Naive thymus-derived CD4-positive, alpha-beta T cell (primary cell): ENCODE data around the gene SMC3. TPM values are rescaled to one million over a fixed set of nuclear protein-coding genes. Genes with fewer than 3 reads are reported as not detected.
A peak's percentile ranks its signal among the peaks of the same experiment; 100 is the strongest.

Experiments used
- ATAC-seq: fragments of 150-1000 bp; cut with Tn5 transposase; 2 replicates; pipeline ENCODE4 v1.10.0; 2021; ENCODE audit warnings: mild to moderate bottlenecking, moderate library complexity
- CTCF ChIA-PET: fragments of 350-600 bp; sonication (Branson Sonifier 250); formaldehyde crosslinking; loops from one replicate; lab custom pipeline; 2021; ENCODE audit warnings: antibody characterized with exemption; lab: Charles Lee
- POLR2A ChIA-PET: fragments of 350-600 bp; sonication (Branson Sonifier 250); formaldehyde crosslinking; loops from one replicate; lab custom pipeline; 2021; ENCODE audit warnings: antibody characterized with exemption, inconsistent platforms; lab: Charles Lee
- DNase-seq, 9 donors: peaks; one replicate each; pipeline versions ENCODE4 v3.0.0 to v3.0.0-alpha.2; 2020 to 2022; ENCODE audit warnings: mixed read lengths in 1 of 9
- H3K27ac ChIP-seq: one replicate; pipeline ENCODE4 v1.7.0; 2013; ENCODE audit warnings: mild to moderate bottlenecking, low read depth, low read length, moderate library complexity
- H3K27me3 ChIP-seq, 2 donors: one replicate each; pipeline ENCODE4 v1.7.0; 2013; ENCODE audit warnings: low read length in 2 of 2, mild to moderate bottlenecking in 2 of 2, moderate library complexity in 2 of 2; ENCODE audit not compliant: control insufficient read depth in 2 of 2, insufficient read depth in 2 of 2
- H3K36me3 ChIP-seq, 3 experiments: 1 replicate in 2 of 3; 2 replicates in 1 of 3; pipeline ENCODE4 v1.7.0; 2013; ENCODE audit warnings: low read length in 3 of 3, mild to moderate bottlenecking in 3 of 3, moderate library complexity in 1 of 3; ENCODE audit not compliant: insufficient read depth in 3 of 3, control insufficient read depth in 2 of 3
- H3K4me1 ChIP-seq, 2 donors: one replicate each; pipeline ENCODE4 v1.7.0; 2013; ENCODE audit warnings: low read length in 2 of 2, mild to moderate bottlenecking in 2 of 2, moderate library complexity in 1 of 2; ENCODE audit not compliant: control insufficient read depth in 2 of 2, insufficient read depth in 2 of 2
- H3K4me3 ChIP-seq: 2 replicates; pipeline ENCODE4 v1.7.0; 2013; ENCODE audit warnings: mild to moderate bottlenecking, low read length
- H3K9me3 ChIP-seq, 3 experiments: 1 replicate in 2 of 3; 2 replicates in 1 of 3; pipeline ENCODE4 v1.7.0; 2013; ENCODE audit warnings: low read length in 3 of 3; ENCODE audit not compliant: control insufficient read depth in 2 of 3
- H3K27ac Mint-ChIP-seq, 9 donors: one replicate each; pipeline ENCODE4 v1.8.0; 2020 to 2022; ENCODE audit warnings: mixed read lengths in 9 of 9, mild to moderate bottlenecking in 8 of 9, moderate library complexity in 5 of 9, inconsistent platforms in 2 of 9
- H3K27me3 Mint-ChIP-seq, 5 donors: one replicate each; pipeline ENCODE4 v1.8.0; 2021 to 2022; ENCODE audit warnings: mixed read lengths in 5 of 5, mild to moderate bottlenecking in 1 of 5
- H3K36me3 Mint-ChIP-seq, 5 donors: one replicate each; pipeline ENCODE4 v1.8.0; 2020 to 2022; ENCODE audit warnings: mixed read lengths in 5 of 5, mild to moderate bottlenecking in 3 of 5, inconsistent platforms in 1 of 5
- H3K4me1 Mint-ChIP-seq, 7 donors: one replicate each; pipeline ENCODE4 v1.8.0; 2020 to 2022; ENCODE audit warnings: mixed read lengths in 7 of 7, mild to moderate bottlenecking in 3 of 7, inconsistent platforms in 1 of 7
- H3K4me3 Mint-ChIP-seq, 10 donors: one replicate each; pipeline ENCODE4 v1.8.0; 2020 to 2022; ENCODE audit warnings: mild to moderate bottlenecking in 10 of 10, mixed read lengths in 10 of 10, moderate library complexity in 6 of 10, inconsistent platforms in 2 of 10
- H3K9me3 Mint-ChIP-seq, 11 donors: one replicate each; pipeline ENCODE4 v1.8.0; 2020 to 2022; ENCODE audit warnings: mixed read lengths in 11 of 11, mild to moderate bottlenecking in 4 of 11, inconsistent platforms in 1 of 11, moderate library complexity in 1 of 11
- intact Hi-C, 2 donors: fragments of 100-400 bp; cut with micrococcal nuclease; formaldehyde crosslinking; loops; one replicate each; pipeline ENCODE4 v1.15.1; 2023
- polyA plus RNA-seq, 2 donors: library from polyadenylated mRNA; unstranded; fragments of 300-500 nt; fragmentation: Illumina TruSeq; gene quantifications; one replicate each; pipeline ENCODE4 v1.2.3, GENCODE V29; 2021
- total RNA-seq, 6 experiments: library from RNA in 5 of 6; stranded (reverse) in 5 of 6; gene quantifications; 1 replicate in 5 of 6; 2 replicates in 1 of 6; pipeline ENCODE4 v1.2.3 and lab custom pipeline; 2021 to 2026

SMC3 gene
- total and polyA plus RNA-seq, 7 experiments from 2014 or later: 29.8 to 88.2 (median 52.4) TPM

- DNase-seq (no peak), ATAC-seq (no peak)
- Histone ChIP-seq H3K27me3 (no peaks in the 10 kb centered on the region), H3K36me3 (peaks cover 5 to 43% (median 12%) of the 10 kb centered on the region in 3 experiments), H3K4me1 (peaks cover 7 to 13% of the 10 kb centered on the region in 2 donors), H3K27ac (no peak overlapping the region), H3K9me3 (no peaks in the 10 kb centered on the region), H3K4me3 (no peak overlapping the region)
- peaks cover 19 to 54% (median 38%) of the 10 kb centered on the region in 7 donors for H3K4me1 Mint-ChIP-seq
- no peaks in the 10 kb centered on the region for H3K27me3 Mint-ChIP-seq
- H3K36me3 Mint-ChIP-seq: peaks cover 14 to 28% (median 20%) of the 10 kb centered on the region in 5 donors
- ChIA-PET CTCF (interaction anchor here (0.8 kb wide), 1 partner anchor 18 kb away, joined by 4 read pairs; no protein-coding TSS in a partner anchor), POLR2A (no interaction called here)
- intact Hi-C loops: loop anchor here in 1 of 2 donors (2.0 kb wide), 1 partner anchor 15 kb away; no protein-coding TSS in a partner anchor
- H3K27ac Mint-ChIP-seq: peak overlapping the region in 2 of 9 donors; percentile 7 to 42
- no peak overlapping the region for H3K4me3 Mint-ChIP-seq
- H3K9me3 Mint-ChIP-seq: no peaks in the 10 kb centered on the region
Measured at GRCh38 chr10:110576220-110576619, 8.7 kb downstream of the SMC3 start.

- DNase-seq (no peak), ATAC-seq (no peak)
- intact Hi-C loops: loop anchor here in 1 of 2 donors (2.0 kb wide), 1 partner anchor 14 kb away; no protein-coding TSS in a partner anchor
- H3K4me3 Mint-ChIP-seq: no peak overlapping the region
- Histone ChIP-seq H3K9me3 (no peaks in the 10 kb centered on the region), H3K36me3 (peaks cover 8 to 50% (median 19%) of the 10 kb centered on the region in 3 experiments), H3K27me3 (no peaks in the 10 kb centered on the region), H3K4me3 (no peak overlapping the region), H3K4me1 (peaks cover 7 to 10% of the 10 kb centered on the region in 2 donors), H3K27ac (no peak overlapping the region)
- H3K4me1 Mint-ChIP-seq: peaks cover 18 to 47% (median 34%) of the 10 kb centered on the region in 7 donors
- no peaks in the 10 kb centered on the region for H3K27me3 Mint-ChIP-seq
- H3K9me3 Mint-ChIP-seq: no peaks in the 10 kb centered on the region
- peaks cover 14 to 33% (median 25%) of the 10 kb centered on the region in 5 donors for H3K36me3 Mint-ChIP-seq
- no peak overlapping the region for H3K27ac Mint-ChIP-seq
- ChIA-PET POLR2A (interaction anchor here (0.7 kb wide), 1 partner anchor 544 kb away, joined by 3 read pairs; no protein-coding TSS in a partner anchor), CTCF (interaction anchor here (0.8 kb wide), 2 partner anchors 19 to 270 kb away, joined by 3 to 4 read pairs; no protein-coding TSS in a partner anchor)
Measured at GRCh38 chr10:110577056-110577455, 9.6 kb downstream of the SMC3 start.

- Mint-ChIP-seq H3K9me3 (no peaks in the 10 kb centered on the region), H3K4me3 (no peak overlapping the region), H3K27me3 (no peaks in the 10 kb centered on the region), H3K4me1 (peaks cover 0 to 7% (median 1%) of the 10 kb centered on the region in 7 donors), H3K27ac (peak overlapping the region in 4 of 9 donors; percentile 23 to 68 (median 40)), H3K36me3 (peaks cover 17 to 43% (median 33%) of the 10 kb centered on the region in 5 donors)
- Histone ChIP-seq H3K4me3 (no peak overlapping the region), H3K27me3 (no peaks in the 10 kb centered on the region), H3K27ac (no peak overlapping the region), H3K4me1 (no peaks in the 10 kb centered on the region), H3K36me3 (peaks cover 23 to 64% (median 45%) of the 10 kb centered on the region in 3 experiments), H3K9me3 (no peaks in the 10 kb centered on the region)
- intact Hi-C loops: no loop called here
- ChIA-PET POLR2A (interaction anchor here (0.9 kb wide), 1 partner anchor 13 kb away, joined by 5 read pairs; no protein-coding TSS in a partner anchor), CTCF (no interaction called here)
- no peak for DNase-seq
- no peak for ATAC-seq
Measured at GRCh38 chr10:110584006-110584405, 16.5 kb downstream of the SMC3 start.

- Histone ChIP-seq H3K9me3 (no peaks in the 10 kb centered on the region), H3K36me3 (peaks cover 14 to 68% (median 34%) of the 10 kb centered on the region in 3 experiments), H3K27ac (no peak overlapping the region), H3K27me3 (no peaks in the 10 kb centered on the region), H3K4me1 (no peaks in the 10 kb centered on the region), H3K4me3 (no peak overlapping the region)
- CTCF ChIA-PET: interaction anchor here (1.0 kb wide), 1 partner anchor 285 kb away, joined by 4 read pairs; no protein-coding TSS in a partner anchor
- POLR2A ChIA-PET: interaction anchor here (0.6 kb wide), 1 partner anchor 27 kb away, joined by 3 read pairs; no protein-coding TSS in a partner anchor
- Mint-ChIP-seq H3K4me1 (peaks cover 0 to 6% (median 0%) of the 10 kb centered on the region in 7 donors), H3K9me3 (no peaks in the 10 kb centered on the region), H3K27me3 (no peaks in the 10 kb centered on the region), H3K4me3 (no peak overlapping the region), H3K36me3 (peaks cover 7 to 39% (median 37%) of the 10 kb centered on the region in 5 donors), H3K27ac (no peak overlapping the region)
- DNase-seq (no peak), ATAC-seq (no peak)
- intact Hi-C loops: loop anchor here in 1 of 2 donors (2.0 kb wide), 1 partner anchor 15 kb away; no protein-coding TSS in a partner anchor
Measured at GRCh38 chr10:110591760-110592159, 24.3 kb downstream of the SMC3 start.

GRCh38 chr10:110597476-110597875, 30.0 kb downstream of the SMC3 start:
- Mint-ChIP-seq H3K36me3 (peaks cover 4 to 44% (median 32%) of the 10 kb centered on the region in 5 donors), H3K4me3 (no peak overlapping the region), H3K27me3 (no peaks in the 10 kb centered on the region), H3K27ac (peak overlapping the region in 2 of 9 donors; percentile 5 to 22), H3K9me3 (no peaks in the 10 kb centered on the region), H3K4me1 (peaks cover 0 to 9% (median 0%) of the 10 kb centered on the region in 7 donors)
- no peak for DNase-seq
- Histone ChIP-seq H3K27me3 (no peaks in the 10 kb centered on the region), H3K9me3 (no peaks in the 10 kb centered on the region), H3K36me3 (peaks cover 6 to 61% (median 21%) of the 10 kb centered on the region in 3 experiments), H3K4me1 (no peaks in the 10 kb centered on the region), H3K27ac (peak overlapping the region; percentile 1), H3K4me3 (no peak overlapping the region)
- ChIA-PET POLR2A (no interaction called here), CTCF (no interaction called here)
- ATAC-seq: no peak
- intact Hi-C loops: no loop called here

GRCh38 chr10:110600487-110601101, 33.1 kb downstream of the SMC3 start:
- ChIA-PET CTCF (interaction anchor here (0.6 to 1.6 kb wide), 5 partner anchors 19 to 198 kb away, joined by 3 to 4 read pairs (median 3); no protein-coding TSS in a partner anchor), POLR2A (interaction anchor here (0.5 to 0.7 kb wide), 2 partner anchors 144 to 615 kb away, joined by 4 read pairs; no protein-coding TSS in a partner anchor)
- peak; percentile 70 for ATAC-seq
- DNase-seq: peak in 6 of 9 donors; percentile 19 to 39 (median 29)
- no peak overlapping the region for H3K27ac Mint-ChIP-seq
- no peaks in the 10 kb centered on the region for H3K27me3 ChIP-seq
- H3K4me3 ChIP-seq: no peak overlapping the region
- H3K4me1 ChIP-seq: no peaks in the 10 kb centered on the region
- peaks cover 6 to 50% (median 31%) of the 10 kb centered on the region in 3 experiments for H3K36me3 ChIP-seq
- intact Hi-C loops: loop anchor here (1.0 to 5.0 kb wide), 4 partner anchors 33 to 294 kb away; partner anchors contain the start of gene SMC3 (in 1 of the 2)
- no peaks in the 10 kb centered on the region for H3K9me3 ChIP-seq
- H3K9me3 Mint-ChIP-seq: no peaks in the 10 kb centered on the region
- peaks cover 0 to 6% (median 0%) of the 10 kb centered on the region in 7 donors for H3K4me1 Mint-ChIP-seq
- H3K36me3 Mint-ChIP-seq: peaks cover 4 to 46% (median 32%) of the 10 kb centered on the region in 5 donors
- no peak overlapping the region for H3K27ac ChIP-seq
- H3K4me3 Mint-ChIP-seq: no peak overlapping the region
- H3K27me3 Mint-ChIP-seq: no peaks in the 10 kb centered on the region
